T-helper 1 cell (primary cell): ENCODE results near the gene ZNF343.

Experiments
- DNase-seq, 5 donors: peaks; one replicate each; pipeline ENCODE4 v3.0.0-alpha.2; 2012 to 2020

The ZNF343 gene

GRCh38 chr20:2470423-2471193 is 38.1 kb downstream of the ZNF343 start, which contains the start of gene SNRPB:
Gene SNRPB (minus strand): TSS chr20:2470789. CDS start chr20:2470690, 99 bp downstream.
- peak; percentile 91 to 99 (median 94) for DNase-seq

- peak; percentile 34 to 70 (median 57) for DNase-seq
These were observed 38.7 kb downstream of the ZNF343 start for GRCh38 chr20:2469991-2470422.

- no peak for DNase-seq
These were observed 39.9 kb downstream of the ZNF343 start for GRCh38 chr20:2468581-2469407.

GRCh38 chr20:2467412-2467811 is 41.3 kb downstream of the ZNF343 start:
- DNase-seq = no peak

- no peak for DNase-seq
These were observed 43.6 kb downstream of the ZNF343 start for GRCh38 chr20:2465100-2465499.

- no peak for DNase-seq
These were observed 44.9 kb downstream of the ZNF343 start for GRCh38 chr20:2463616-2464365.

- no peak for DNase-seq
These were observed 46.2 kb downstream of the ZNF343 start for GRCh38 chr20:2462484-2462883.

- DNase-seq = no peak
These were observed 47.8 kb downstream of the ZNF343 start for GRCh38 chr20:2460752-2461424.

GRCh38 chr20:2459981-2460751 is 48.5 kb downstream of the ZNF343 start:
- DNase-seq = no peak

GRCh38 chr20:2458919-2459499 is 49.7 kb downstream of the ZNF343 start:
- no peak for DNase-seq

GRCh38 chr20:2455771-2456497 is 52.8 kb downstream of the ZNF343 start:
- no peak for DNase-seq

- DNase-seq = no peak
These were observed 54.9 kb downstream of the ZNF343 start for GRCh38 chr20:2453792-2454191.

GRCh38 chr20:2451939-2452732 is 56.6 kb downstream of the ZNF343 start:
- peak; percentile 16 to 53 (median 47) for DNase-seq

GRCh38 chr20:2451422-2451821 is 57.3 kb downstream of the ZNF343 start:
- DNase-seq = no peak

GRCh38 chr20:2449386-2449785 is 59.3 kb downstream of the ZNF343 start:
- DNase-seq = no peak

GRCh38 chr20:2446845-2447244 is 61.9 kb downstream of the ZNF343 start:
- DNase-seq = no peak
